ENCODE data around the gene ARHGAP33. TPM values are rescaled to one million over a fixed set of nuclear protein-coding genes. Genes with fewer than 3 reads are reported as not detected.

The ARHGAP33 gene
- total and polyA plus RNA-seq, 2 of the 4 experiments (the other 2 are of a cell fraction) = 0.72 to 11.9 TPM

DNA sequence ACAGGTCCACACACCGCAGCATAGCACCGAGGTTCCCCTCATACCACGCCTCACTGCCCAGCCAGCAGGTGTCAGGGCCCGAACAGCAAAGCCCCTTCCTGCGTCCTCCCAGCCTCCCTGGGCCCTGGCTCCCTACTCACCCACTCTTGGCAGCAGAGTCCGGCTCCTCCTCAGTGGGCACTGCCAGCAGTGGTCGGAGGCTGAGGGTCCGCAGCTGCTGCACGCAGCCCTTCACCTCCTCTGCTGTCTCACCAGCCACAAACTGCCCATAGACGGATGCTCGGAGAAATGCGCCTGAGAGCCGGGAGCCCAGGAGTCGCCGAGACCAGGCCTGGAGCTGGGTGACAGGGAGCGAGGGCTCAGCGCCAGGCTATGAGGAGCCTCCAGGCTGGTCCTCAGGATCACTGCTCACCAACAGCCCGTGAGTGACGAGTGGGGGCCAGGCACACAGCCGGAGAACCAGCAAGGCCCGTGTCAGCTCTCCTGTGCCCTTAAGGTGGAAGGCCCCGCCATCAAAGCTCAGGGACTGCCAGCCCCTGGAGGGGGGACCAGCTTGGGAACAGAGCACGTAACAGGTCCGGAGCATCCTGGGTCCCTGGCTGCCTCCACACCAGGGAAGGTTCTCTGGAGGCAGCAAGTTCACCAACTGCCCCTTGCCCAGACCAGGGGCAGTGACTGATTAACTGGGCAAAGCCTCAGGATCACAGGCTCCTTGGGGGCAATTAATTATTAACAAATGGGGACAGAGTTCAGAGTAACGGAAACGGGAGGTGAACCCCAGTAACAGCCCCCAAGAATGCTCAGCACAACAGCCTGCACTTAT, 37.1 kb downstream of the ARHGAP33 start, which contains the start of gene PRODH2:
Gene PRODH2, minus strand, starts transcription at position 626 of the 823 bp plus-strand sequence. Its CDS starts 40 bp downstream, at position 586.
- Histone ChIP-seq H3K36me3 (ENCODE audit: control insufficient read depth, insufficient read depth, low read length) (no peaks in the 10 kb centered on the region), H3K56ac (ENCODE audit: extremely low read depth, insufficient read depth, low read length) (no peak within 1 kb of the TSS), H3K14ac (replicated peaks; ENCODE audit: low read depth, low read length) (no peak within 1 kb of the TSS), H2AK5ac (ENCODE audit: low read depth, low read length) (no peak within 1 kb of the TSS), H3K4me1 (ENCODE audit: control insufficient read depth, insufficient read depth, low read length) (no peaks in the 10 kb centered on the region), H2BK15ac (ENCODE audit: low read depth, low read length) (no peak within 1 kb of the TSS), H3K4me3 (ENCODE audit: insufficient read depth, low read depth, low read length) (no peak within 1 kb of the TSS), H2AFZ (replicated peaks; ENCODE audit: low read length, poor library complexity) (no peak within 1 kb of the TSS), H3K4ac (ENCODE audit: low read depth, low read length) (no peak within 1 kb of the TSS), H3K79me1 (ENCODE audit: low read depth in 1 of 2, low read length in 2 of 2) (no peaks in the 10 kb centered on the region), H2AK9ac (replicated peaks; ENCODE audit: low read depth, low read length, poor library complexity) (no peak within 1 kb of the TSS), H2BK120ac (ENCODE audit: low read depth, low read length) (no peak within 1 kb of the TSS), H4K5ac (ENCODE audit: low read depth, low read length) (no peak within 1 kb of the TSS), H3K18ac (ENCODE audit: low read depth, low read length) (no peak within 1 kb of the TSS), H3K9me3 (ENCODE audit: control insufficient read depth, insufficient read depth, low read length) (no peaks in the 10 kb centered on the region), H2BK20ac (ENCODE audit: low read depth, low read length) (no peak within 1 kb of the TSS), H3K23ac (ENCODE audit: low read depth, low read length) (no peak within 1 kb of the TSS), H3K27ac (ENCODE audit: insufficient read depth, low read length) (no peak within 1 kb of the TSS), H4K91ac (ENCODE audit: insufficient read depth, low read depth, low read length) (no peak within 1 kb of the TSS), H3K27me3 (ENCODE audit: control insufficient read depth, insufficient read depth, low read length) (peaks cover 27% of the 10 kb centered on the region), H4K20me1 (ENCODE audit: insufficient read depth, low read length) (no peaks in the 10 kb centered on the region), H3K4me2 (ENCODE audit: low read depth, low read length) (no peak within 1 kb of the TSS), H3K9me1 (ENCODE audit: insufficient read depth, low read length) (no peaks in the 10 kb centered on the region), H2BK5ac (ENCODE audit: low read depth, low read length, poor library complexity, severe bottlenecking) (no peak within 1 kb of the TSS), H3K9ac (ENCODE audit: low read depth, low read length) (no peak within 1 kb of the TSS), H4K8ac (ENCODE audit: low read depth in 2 of 2, low read length in 2 of 2) (no peak within 1 kb of the TSS)
- no peak for ATAC-seq (ENCODE audit: low read depth)
- no peak for DNase-seq
- in situ Hi-C loops (cut with MboI; ENCODE audit: low sequenced_read_pairs) = no loop called here
- no TSS peak for BruUV-seq (replicated peaks)
- dilution Hi-C loops (cut with HindIII; ENCODE audit: low sequenced_read_pairs, unreplicated experiment) = no loop called here
- ChIA-PET CTCF (no interaction called here), POLR2A (ENCODE audit: unreplicated experiment) (no interaction called here)
- TF ChIP-seq NFE2L2 (IDR thresholded peaks at IDR 0.05; ENCODE audit: low read depth, low read length) (no peak), POLR2A (IDR thresholded peaks at IDR 0.05; ENCODE audit: low read depth, low read length) (no peak), MAFK (IDR thresholded peaks at IDR 0.05; ENCODE audit: low read depth, low read length) (no peak), RAD21 (IDR thresholded peaks at IDR 0.05; ENCODE audit: low read length) (no peak), MAZ (IDR thresholded peaks at IDR 0.05; ENCODE audit: borderline replicate concordance, low read depth, low read length) (no peak), BHLHE40 (IDR thresholded peaks at IDR 0.05; ENCODE audit: low read depth, low read length) (no peak), MXI1 (IDR thresholded peaks at IDR 0.05; ENCODE audit: borderline replicate concordance, low read depth, low read length) (no peak), CHD1 (IDR thresholded peaks at IDR 0.05; ENCODE audit: low read depth, low read length) (no peak), RCOR1 (IDR thresholded peaks at IDR 0.05; ENCODE audit: insufficient replicate concordance, low read length) (no peak), CEBPB (IDR thresholded peaks at IDR 0.05; ENCODE audit: low read depth, low read length) (no peak), FOS (IDR thresholded peaks at IDR 0.05; ENCODE audit: low read depth, low read length) (no peak), SMC3 (IDR thresholded peaks at IDR 0.05; ENCODE audit: low read depth, low read length) (no peak), RFX5 (IDR thresholded peaks at IDR 0.05; ENCODE audit: low read depth, low read length) (no peak)
- TF ChIP-seq, protein P1, sequence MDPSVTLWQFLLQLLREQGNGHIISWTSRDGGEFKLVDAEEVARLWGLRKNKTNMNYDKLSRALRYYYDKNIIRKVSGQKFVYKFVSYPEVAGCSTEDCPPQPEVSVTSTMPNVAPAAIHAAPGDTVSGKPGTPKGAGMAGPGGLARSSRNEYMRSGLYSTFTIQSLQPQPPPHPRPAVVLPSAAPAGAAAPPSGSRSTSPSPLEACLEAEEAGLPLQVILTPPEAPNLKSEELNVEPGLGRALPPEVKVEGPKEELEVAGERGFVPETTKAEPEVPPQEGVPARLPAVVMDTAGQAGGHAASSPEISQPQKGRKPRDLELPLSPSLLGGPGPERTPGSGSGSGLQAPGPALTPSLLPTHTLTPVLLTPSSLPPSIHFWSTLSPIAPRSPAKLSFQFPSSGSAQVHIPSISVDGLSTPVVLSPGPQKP (IDR thresholded peaks at IDR 0.05; ENCODE audit: borderline replicate concordance, low read depth, low read length) = no peak
- TF ChIP-seq, protein P2, sequence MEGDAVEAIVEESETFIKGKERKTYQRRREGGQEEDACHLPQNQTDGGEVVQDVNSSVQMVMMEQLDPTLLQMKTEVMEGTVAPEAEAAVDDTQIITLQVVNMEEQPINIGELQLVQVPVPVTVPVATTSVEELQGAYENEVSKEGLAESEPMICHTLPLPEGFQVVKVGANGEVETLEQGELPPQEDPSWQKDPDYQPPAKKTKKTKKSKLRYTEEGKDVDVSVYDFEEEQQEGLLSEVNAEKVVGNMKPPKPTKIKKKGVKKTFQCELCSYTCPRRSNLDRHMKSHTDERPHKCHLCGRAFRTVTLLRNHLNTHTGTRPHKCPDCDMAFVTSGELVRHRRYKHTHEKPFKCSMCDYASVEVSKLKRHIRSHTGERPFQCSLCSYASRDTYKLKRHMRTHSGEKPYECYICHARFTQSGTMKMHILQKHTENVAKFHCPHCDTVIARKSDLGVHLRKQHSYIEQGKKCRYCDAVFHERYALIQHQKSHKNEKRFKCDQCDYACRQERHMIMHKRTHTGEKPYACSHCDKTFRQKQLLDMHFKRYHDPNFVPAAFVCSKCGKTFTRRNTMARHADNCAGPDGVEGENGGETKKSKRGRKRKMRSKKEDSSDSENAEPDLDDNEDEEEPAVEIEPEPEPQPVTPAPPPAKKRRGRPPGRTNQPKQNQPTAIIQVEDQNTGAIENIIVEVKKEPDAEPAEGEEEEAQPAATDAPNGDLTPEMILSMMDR (conservative IDR thresholded peaks at IDR 0.05; ENCODE audit: low read depth, low read length) = no peak
- TF ChIP-seq, protein P3, sequence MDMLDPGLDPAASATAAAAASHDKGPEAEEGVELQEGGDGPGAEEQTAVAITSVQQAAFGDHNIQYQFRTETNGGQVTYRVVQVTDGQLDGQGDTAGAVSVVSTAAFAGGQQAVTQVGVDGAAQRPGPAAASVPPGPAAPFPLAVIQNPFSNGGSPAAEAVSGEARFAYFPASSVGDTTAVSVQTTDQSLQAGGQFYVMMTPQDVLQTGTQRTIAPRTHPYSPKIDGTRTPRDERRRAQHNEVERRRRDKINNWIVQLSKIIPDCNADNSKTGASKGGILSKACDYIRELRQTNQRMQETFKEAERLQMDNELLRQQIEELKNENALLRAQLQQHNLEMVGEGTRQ (IDR thresholded peaks at IDR 0.05; ENCODE audit: low read depth, low read length) = no peak
- 73% methylated on average over 8 of the region's 26 CpGs; no CpG with 5 or more reads in 1 of the 2 experiments for WGBS, 2 experiments (ENCODE audit: extremely low coverage in 2 of 2, insufficient read length in 1 of 2)
- intact Hi-C loops (cut with micrococcal nuclease) = no loop called here

Data from IMR-90 (cell line).